IPS-NIHi11 (cell line): Measurements from ENCODE around the gene PRR5.

Experiments used
- DNase-seq: peaks from one replicate; pipeline ENCODE4 v3.0.0; 2012; ENCODE audit warnings: mixed read lengths, low spot score

The PRR5 gene

DNA sequence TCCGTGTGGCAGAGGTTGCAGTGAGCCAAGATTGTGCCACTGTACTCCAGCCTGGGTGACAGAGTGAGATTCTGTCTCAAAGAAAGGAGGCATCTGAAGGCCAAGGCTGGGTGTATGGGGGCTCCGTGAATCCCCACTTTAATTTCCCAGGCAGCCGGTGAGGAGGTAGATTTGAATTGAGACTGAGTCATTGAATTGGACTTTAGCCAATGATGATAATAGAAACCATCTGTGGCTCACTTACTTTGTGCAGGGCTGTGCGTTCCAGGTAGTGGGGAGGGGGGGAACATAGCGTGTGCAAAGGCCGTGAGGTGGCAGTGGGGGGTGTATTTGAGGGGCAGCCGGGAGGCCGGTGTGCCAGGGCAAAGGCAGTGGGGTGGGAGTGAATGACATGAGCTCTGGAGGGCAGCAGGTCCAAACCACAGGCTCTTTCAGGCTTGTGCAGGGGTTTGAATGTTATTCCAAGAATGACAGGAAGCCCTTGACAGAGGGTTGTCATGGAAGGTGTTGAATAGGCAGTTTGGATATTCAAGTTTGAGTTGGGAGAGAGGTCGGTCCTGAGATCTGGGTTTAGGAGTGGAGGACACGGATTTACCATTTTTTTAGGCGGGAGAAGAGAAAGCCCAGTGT lies 56.5 kb downstream of the PRR5 start:
- DNase-seq, result no peak

DNA sequence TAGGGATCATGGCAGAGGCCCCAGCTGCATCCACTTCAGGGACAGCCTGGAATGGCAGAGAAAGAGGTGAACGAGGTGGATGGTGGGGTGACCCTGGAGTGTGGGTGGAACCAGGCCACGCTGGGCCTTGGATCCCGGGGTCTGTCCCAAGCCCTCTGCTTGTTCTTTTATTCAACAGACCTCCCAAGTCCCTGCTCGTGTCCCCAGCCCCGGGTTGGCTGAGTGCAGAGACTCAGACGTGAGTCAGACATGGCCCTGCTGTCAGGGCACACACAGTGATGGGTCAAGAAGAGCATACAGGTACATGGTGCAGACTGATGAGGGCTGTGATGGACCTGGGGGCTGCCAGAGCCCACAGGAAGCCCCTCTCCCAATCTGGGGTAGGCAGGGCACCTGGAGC lies 57.0 kb downstream of the PRR5 start:
- DNase-seq, result no peak

DNA sequence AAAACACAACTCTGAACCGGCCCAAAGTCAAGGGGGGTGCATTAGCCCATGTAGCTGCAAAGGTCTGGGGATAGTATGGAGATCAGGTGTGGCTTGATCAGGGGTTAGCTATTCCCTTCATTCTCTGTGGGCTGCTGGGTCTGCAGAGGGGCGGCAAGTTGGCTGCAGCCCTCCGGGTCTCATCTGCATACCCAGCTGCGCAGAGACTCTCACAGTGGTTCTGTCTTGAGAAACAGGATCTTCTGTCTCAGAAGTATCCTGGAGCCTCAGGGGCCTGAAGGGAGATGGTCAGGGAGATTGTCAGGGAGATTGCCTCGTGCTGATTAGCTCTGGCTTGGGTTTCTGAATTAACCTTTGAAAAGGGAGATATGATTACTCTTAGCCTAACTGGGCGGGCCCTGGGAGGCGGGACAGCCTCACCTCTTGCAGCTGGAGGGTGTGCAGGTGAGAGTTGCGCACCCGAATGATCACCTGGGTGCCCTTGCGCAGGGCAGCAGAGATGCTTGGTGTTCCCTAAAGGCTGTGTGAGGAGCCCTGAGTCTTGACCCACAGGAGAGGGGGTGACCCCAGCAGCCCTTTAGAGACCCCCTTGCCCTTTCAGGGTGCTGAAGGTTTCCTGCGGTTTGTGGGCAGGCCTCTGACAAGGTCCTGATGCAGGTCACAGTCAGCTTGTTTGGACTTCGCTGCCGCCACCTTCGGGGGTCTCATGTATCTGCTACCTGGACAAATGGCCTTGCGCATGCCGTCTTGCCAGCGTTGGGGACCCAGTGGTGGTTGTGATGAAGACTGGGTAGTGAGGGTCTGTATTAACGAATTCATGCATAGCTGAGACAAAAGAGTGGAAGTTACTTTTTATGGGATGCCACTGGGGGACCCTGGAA lies 57.7 kb downstream of the PRR5 start:
- no peak for DNase-seq

DNA sequence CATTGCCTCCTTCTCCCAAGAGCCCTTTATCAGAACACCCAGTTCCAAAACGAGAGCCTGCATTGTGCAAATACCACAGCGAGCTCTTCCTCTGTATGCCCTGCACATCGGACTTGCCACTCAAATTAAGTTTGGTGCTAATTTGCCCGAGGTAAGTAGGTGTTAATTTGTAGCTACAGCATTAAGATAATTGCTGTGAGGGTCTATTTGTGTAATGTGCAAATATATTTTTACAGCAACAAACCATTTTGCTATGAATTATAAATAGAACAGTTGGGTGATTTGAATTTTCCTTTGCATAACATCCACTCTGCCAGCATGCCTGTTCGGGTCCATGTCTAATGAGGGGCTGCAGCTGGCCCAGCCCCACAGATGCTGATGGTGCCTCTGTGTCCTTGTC lies 58.5 kb downstream of the PRR5 start:
- no peak for DNase-seq

DNA sequence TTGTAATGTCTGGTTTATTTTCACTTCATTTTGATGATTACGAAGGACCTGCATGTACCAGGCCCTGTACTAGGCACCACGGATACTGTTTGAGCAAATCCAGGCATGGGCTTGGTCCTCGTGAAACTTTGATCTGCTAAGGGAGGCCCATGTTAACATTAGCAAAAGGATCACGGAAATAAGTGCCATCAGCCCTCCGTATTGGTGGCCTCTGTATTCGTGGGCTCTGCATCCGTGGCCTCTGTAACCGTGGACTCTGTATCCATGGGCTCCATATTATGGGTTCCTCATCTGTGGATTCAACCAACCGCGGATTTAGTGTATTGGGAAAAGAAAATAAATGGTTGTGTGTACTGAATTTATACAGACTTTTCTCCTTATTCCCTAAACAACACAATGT lies 59.0 kb downstream of the PRR5 start:
- DNase-seq, result no peak

DNA sequence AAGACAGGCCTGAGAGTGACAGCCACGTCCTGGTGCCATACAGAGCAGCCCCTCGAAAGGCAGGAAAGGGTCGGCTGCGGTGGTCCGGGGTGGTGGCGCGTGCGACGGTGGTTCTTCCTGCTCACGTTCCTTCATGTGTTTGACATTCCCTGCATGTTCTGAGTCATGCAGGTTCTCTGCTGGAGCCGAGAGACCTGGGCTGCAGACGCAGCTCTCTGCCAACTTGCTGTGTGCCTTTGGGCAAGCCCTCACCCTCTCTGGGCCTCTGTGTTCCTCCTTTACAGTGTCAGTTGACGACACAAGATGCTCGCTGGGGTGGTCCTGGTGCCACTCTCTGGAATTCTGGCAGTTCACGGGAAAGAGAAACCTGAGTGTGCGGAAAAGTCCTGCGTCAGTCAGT lies 62.4 kb downstream of the PRR5 start:
- DNase-seq, result no peak

DNA sequence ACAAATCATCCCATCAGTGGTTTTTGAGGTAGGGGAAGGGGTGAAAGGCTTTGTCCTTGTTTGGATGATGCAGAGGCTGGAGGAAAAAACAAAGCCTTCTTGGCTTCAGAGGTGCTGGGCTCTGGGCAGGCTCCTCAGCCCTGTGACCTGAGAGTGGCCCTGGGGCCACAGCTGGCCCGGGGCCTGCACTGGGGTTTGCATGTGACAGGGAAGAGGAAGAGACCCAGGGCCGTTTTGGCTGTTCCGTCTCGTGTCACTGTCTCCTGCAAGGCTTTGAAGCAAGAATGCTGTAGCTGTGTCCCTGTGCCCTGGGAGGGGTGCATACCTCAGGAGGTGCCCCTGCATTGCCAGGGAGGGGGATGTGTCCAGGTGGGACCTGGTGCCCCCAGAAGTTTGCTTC lies 63.0 kb downstream of the PRR5 start:
- no peak for DNase-seq

DNA sequence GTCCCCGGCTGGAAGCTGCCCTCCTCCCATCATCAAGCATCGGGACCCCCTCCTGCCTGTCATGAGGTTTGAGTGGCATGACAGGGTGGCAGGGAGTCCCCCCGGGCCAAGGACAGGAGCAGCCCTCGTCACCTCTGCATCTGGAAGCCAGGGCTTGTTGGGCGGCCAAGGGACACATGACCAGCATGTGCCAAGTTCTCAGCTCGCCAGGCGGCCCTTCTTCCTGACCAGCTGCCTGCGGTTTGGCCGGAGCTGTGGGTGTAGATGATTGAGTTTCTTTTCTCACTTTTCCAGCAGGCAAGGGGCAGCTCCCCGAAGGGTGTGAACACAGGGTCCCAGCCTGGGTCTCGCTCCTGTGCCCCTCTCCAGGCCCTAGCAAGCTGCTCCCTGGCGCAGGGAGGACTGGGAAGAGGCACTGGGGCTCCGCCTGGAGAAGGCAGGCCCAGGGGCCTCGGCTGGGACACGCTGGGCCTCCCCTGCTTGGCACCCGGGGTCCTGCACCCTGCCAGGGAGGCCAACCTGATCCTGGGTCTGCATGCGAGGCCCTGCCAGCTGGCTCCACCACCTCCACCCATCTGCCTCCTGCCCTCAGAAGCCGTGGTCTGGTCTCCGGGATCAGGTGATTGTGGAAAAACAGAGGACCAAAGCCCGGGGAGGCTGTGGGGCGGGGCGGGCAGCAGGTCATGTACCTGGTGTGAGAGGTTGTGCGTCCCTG lies 63.7 kb downstream of the PRR5 start:
- no peak for DNase-seq

DNA sequence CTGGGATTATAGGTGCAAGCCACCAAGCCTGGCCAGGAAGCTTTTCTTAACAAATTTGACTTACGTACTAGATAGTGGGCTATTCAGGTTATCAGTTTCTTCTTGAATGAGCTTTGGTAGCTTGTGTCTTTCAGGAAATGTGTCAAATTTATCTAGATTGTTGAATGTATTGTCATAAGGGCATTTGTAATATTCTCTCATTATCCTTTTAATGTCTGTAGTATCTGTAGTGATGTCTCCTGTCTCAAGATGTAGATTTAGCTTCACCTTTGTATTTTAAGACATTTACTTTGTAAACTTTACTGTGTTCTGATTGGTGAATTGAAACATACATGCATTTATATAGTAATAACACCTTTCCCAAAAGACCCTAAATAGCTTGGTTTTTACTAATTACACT lies 71.1 kb downstream of the PRR5 start:
- no peak for DNase-seq

DNA sequence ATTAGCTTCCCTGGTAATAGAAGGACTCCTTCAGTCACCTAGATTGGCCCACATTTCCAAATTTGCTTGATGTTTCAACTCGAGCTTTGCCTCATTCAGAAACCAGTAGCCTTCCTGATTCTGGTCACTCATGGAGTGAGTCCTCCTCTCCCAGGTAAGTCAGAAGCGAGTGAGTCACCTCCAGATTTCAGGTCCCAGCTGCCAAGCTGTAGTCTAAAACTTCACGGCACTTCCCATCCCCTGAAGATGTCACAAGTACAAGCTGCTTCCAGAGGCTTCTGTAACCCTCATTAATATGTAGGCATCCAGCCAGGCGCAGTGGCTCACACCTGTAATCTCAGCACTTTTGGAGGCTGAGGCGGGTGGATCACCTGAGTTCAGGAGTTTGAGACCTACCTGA lies 73.9 kb downstream of the PRR5 start:
- DNase-seq, result no peak

DNA sequence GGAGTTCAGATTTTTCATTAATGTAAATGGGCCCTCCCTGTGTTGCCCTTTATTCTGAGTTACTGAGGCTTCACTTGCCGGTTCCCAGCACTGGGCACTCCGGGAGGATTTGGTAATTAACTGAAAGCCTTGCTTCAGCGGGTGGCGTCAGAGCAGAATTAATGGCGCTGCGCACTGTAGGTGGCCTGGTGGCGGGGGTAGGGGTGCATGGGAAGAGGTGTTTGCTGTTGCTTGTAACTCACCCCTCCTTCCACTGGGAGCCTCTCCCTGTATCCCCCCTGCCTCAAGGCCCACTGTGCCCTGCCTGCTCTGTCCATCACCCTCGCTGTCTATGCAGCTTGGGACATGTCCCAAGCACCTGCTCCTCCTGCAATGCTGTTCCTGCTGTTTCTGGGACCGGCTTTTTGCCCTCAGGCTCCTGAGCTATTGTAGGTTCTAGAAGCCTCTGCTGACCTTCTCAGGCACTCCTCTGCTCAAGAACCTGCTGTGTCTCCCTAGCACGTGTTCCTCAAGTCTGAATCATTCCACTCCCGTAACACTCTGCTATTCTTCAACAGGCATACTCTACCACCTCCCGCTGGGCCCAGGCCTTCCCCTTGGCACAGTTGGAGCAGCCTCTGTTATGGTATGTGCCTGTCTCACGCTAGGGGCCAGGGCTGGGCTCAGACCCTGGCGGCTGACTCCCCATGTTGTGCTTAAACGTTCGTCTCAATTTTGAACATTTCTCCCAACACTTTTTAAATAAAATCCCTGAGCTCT lies 74.8 kb downstream of the PRR5 start:
- DNase-seq, result no peak

DNA sequence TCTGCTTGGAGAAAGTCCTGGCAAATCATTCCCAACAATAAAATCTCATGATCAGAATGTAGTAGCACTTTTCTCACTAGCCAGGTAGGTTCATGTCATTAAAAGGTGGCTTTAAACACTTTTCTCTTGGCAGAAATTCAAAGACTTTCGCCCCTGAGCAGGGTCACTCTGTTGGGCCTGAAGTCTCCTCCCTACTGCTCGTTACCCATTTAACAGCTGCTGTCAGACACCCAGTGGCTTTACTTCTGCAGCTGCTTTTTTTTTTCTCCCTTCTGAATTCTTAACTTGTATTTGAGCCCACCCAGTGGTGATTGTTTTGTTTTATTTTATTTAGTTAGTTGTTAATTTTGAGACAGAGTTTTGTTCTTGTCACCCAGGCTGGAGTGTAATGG lies 75.4 kb downstream of the PRR5 start:
- no peak for DNase-seq

DNA sequence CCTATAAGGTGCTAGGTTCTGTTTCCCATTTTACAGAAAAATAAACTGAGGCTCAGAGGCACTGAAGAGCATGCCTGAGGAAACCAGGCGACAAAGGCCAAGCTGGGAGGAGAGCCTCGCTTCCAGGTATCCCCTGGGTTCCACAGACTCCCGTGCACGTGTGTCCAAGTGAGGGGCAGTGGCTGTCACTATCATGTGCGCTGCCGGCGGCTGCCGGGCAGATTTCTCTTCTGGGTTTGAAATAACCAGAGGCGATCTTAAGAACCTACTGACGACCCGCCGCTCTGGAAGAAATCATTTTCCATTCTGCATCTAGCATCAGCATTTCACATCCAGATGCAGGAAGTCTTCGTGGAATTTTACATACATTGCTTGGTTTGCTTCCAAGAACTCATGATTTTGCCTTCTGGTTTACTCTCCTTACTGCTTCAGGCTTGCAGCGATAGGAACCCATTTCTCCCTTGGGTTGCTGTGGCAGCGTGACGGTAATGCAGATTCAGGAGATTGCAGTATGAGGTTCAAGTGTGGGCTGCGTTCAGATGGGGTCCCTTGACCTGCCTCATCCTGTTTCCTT lies 79.0 kb downstream of the PRR5 start:
- no peak for DNase-seq

DNA sequence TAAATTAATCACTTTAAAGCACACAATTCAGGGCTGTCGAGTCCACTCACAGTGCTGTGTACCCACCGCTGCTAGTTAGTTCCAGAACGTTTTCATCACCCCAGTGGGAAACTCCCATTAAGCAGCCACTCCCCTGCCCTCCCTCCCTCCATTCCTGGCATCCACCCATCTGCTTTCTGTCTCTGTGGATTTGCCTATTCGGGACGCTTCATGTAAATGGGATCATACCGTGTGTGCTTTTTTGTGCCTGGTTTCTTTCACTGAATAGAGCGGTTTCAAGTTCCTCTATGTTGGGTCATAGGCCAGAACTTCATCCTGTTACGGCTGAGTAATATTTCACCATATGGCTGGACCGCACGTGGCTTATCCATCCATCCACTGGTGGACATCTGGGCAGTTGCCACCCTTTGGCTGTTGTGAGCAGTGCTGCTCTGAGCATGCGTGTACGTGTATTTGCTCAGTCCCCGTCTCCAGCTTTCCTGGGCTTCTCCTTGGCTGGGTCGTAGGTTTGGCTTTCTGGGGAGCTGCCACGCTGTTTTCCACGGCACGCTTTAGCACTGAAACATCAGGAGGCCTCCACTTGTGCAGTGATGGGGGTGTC lies 80.5 kb downstream of the PRR5 start:
- no peak for DNase-seq

DNA sequence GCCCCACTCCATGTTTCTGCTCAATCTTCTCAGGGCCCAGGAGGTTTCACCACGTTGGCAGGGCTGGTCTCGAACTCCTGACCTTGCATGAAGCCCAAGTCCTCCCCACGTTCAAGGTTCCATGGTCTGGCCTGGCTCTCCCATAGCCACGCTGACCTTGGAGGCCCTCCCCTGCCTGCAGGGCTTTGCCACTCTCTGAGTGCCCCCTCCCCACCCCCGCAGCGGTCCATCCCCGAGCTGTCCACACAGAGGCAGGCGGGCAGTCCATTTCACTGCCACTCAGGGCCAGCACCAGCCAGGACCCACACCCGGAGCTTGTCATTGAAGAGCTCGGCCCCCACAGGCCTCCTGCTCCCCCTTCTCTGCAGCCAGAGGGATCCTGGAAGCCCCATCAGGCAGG lies 81.1 kb downstream of the PRR5 start:
- DNase-seq, result no peak

DNA sequence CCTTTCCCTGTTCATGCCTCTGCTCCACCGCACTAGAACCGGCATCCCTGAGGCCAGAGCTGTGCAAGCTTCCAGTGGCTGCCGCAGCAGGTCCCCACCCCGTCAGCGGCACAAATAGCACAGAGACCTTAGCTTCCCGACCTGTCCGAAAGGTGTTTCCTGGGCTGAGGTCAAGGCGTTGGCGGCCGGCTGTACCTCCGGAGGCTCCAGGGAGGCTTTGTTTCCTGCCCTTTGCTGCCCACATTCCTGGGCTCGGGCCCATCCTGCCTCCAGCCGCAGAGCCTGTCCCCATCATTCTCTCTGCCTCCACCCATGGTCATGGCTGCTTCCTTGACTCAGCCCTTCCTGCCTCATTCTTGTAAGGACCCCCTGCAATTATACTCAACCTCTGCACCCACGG lies 81.6 kb downstream of the PRR5 start:
- DNase-seq, result no peak

DNA sequence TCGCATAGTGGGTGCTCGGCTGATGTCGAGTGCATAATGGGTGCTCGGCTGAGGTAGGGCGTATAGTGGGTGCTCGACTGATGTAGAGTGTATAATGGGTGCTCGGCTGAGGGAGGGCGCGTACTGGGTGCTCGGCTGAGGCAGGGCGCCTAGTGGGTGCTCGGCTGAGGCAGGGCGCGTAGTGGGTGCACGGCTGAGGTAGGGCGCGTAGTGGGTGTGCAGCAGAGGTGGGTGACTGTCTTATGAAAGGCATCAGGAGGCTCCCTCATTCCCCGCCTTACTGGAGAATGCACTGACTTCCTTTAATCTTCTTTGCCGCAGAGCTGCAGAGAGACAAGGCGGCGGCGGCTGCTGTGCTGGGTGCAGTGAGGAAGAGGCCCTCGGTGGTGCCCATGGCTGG lies 84.1 kb downstream of the PRR5 start:
- no peak for DNase-seq

DNA sequence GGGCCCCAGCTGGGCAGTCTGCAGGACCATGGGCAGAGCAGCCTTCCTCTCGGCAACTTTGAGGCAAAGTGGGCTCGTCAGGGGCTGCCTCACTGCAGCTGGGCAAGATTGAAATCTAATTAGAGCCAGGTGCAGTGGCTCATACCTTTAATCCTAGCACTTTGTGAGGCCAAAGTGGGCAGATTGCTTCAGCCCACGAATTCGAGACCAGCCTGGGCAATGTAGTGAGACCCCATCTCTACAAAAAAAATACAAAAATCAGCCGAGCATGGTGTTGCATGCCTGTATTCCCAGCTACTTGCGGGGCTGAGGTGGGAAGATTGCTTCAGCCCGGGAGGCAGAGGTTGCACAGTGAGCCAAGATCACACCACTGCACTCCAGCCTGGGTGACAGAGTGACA lies 84.6 kb downstream of the PRR5 start:
- no peak for DNase-seq
